Activated CD8-positive, alpha-beta memory T cell treated with anti-CD3 and anti-CD28 coated beads for 1 hour (primary cell): ENCODE results near the gene AKT1S1.

Experiments used
- DNase-seq, 2 donors: peaks; one replicate each; pipeline ENCODE4 v3.0.0-alpha.2; 2020; ENCODE audit warnings: low read depth in 1 of 2; ENCODE audit errors: extremely low read depth in 1 of 2

AKT1S1 gene

DNA sequence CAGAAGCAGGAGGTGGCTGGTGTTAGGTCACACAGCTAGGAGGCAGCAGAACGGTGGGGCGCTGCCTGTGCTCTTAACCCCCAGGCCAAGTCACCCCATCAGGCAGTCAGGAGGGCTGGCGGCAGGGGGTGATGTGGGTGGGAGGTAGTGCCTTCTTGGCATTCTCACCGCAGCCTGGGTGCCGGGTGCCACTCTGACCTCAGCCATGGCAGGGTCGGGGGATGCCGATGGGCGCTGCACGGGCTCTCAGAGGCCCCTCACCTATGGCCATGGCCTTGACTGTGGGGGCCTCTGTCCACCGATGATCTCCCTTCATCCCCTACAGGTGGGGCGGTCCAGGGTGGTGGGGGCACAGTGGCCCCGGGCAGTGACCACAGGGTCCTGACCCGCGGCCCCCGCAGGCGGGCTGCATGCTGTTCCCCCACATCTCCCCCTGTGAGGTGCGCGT lies 20.6 kb downstream of the AKT1S1 start:
- DNase-seq = no peak

DNA sequence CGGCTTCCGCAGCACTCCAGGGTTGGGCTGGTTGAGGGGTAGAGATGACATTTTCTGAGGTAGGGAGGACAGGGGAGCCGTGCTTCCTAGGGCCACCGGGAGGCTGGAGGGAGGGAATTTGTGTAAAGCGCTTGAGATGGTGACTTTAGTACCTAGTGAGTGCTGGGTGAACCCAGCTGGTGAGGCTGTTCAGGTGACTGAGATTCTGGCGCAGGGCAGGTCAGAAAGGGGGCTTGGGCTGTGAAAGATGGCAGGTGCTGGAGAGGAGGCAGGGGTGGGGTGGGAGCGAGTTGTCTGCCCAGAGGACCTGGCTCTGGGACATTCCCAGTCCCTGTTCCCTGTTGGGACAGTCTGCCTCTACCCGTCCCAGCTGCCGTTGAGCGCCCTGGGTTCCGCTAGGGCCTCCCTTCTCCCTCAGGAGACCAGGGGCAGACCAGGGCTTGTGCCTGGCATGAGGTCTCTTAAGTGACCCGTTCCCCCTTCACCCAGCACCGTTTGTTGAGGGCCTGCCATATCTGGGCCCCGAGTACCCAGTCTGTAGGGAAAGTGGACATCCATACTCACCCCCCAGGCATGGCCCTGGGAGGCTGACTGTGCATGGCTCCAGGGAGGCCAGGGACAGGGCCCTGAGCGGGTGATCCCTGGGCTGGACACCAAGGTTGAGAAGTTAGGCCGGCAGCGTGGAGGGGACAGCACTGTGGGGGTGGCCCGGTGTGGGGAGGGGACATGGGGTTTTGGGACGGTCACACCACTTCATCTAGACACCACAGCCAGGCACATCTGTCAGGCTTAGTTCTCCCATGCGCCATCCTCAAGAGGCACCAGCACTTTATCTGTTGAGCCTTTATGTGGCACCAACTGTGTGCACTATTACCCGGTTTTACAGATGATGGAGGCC lies 21.2 kb downstream of the AKT1S1 start:
- DNase-seq = no peak

- DNase-seq = no peak
Measured at GRCh38 chr19:49855277-49855675, 21.9 kb downstream of the AKT1S1 start.

DNA sequence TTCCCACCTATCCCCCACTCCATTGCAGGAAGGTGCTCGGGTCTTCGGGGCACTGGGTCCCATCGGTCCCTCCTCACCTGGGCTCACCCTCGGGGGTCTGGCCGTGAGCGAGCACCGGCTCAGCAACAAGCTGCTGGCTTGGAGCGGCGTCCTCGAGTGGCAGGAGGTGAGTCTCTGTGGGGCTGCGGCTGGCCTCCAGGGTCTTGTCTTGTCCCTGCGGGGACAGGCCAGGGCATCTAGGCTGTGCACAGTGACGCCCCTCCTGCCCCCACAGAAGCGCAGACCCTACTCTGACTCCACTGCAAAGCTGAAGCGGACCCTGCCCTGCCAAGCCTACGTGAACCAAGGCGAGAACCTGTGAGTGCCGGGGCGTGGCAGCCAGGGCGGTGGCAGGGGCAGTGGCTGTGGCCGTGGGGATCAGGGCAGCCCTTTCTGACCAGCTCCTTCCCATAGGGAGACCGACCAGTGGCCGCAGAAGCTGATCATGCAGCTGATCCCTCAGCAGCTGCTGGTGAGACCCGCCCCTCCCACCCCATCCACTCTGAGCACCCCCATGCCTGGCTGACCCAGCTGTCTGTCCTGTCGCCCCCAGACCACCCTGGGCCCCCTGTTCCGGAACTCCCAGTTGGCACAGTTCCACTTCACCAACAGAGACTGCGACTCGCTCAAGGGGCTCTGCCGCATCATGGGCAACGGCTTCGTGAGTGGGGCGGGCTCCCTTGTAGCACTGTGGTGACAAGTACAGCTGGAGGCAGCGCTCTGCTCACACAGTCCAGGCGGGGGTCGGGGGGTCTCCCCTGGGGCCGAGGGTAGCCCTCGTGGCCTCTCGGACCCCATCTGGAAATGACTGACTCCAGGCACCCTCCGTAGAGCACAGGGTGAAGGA lies 22.5 kb downstream of the AKT1S1 start:
- no peak for DNase-seq

DNA sequence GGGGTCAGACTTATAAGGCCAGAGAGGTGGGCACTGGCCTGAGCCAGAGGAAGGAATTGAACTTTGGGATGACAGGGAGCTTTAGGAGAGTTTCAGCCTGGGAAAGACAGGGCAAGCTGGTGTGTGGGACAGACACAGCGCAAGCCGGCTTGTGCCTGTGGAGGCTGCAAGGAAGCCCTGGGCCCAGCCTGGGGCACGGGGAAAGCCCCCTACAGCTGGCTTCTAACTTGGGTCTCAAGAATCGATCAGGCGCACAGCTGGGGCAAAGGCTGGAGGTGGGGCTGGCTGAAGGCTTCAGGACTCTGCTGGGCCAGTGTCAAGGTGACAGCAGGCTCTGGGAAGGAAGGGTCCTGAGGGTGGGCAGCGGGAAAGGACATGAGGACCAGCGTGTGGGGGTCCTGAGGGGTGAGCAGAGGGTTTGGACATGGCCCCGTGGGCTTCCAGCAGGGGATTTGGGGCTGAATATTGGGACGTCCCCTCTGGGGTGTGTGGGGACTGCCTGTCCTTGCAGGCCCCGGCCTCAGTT lies 23.2 kb downstream of the AKT1S1 start:
- DNase-seq = no peak

DNA sequence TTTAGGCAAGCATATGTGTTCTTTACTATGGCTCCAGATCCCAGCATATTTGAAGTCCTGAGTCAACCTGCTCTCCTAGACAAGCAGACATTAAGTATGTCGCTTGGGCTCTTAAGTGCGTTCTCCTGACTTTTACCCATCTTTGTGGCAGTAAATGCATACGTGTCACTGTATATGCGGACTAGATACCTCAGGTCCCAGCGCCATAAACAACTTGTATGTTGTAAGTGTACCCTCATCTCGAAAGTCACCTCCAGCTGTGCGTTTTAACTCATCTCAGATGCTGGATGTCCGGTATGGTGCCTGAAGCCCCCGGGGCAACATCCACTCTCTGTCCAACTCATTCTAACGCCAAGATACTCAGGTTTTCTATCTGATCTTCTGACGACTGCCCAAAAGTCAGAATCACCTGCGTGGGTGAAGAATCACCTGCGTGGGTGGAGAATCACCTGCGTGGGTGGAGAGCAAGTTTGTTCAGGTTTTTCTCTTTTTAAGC lies 24.5 kb downstream of the AKT1S1 start:
- DNase-seq = no peak

DNA sequence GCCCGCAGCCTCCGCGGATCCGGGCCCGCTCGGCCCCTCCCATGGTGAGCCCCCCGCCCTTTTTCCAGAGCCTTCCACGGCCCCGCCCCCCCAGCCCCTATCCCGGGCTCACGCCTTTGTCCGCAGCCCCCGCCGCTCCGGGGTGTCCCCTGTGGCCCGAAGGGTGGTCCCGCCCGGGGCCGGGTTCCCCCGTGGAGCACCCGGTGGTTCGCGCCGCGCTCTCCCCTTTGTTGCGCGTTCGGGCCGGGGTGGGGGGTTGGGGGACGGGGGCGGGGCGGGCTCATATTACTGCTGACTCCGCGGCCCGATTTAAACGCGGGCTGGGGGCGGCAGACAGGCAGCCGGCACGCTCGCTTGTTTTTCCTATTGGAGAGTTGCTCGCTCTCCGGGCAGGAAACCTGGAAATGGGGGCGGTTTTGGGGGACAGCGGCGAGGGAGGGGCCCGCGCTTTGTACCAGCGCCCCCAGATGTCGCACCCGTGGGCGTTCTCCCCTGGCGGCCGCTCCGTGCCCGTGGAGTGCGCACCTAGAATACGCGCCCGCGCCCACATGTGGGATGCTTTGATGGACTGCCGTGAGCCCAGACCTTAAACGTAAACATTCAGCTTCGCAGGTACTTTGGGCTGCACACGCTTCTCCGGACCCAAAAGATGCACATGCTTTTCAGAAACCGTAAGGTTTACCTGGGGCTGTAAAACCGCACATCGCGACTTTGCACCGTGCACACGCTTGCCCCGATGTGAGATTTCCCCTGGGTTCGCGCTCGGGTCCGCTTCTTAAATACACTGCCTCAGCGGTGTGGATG lies 25.5 kb downstream of the AKT1S1 start:
- DNase-seq = no peak

- DNase-seq = peak; percentile 58 to 82
Measured at GRCh38 chr19:49850487-49851342, 26.4 kb downstream of the AKT1S1 start, which contains the start of gene PTOV1. Gene PTOV1, plus strand, starts transcription at chr19:49851159.

DNA sequence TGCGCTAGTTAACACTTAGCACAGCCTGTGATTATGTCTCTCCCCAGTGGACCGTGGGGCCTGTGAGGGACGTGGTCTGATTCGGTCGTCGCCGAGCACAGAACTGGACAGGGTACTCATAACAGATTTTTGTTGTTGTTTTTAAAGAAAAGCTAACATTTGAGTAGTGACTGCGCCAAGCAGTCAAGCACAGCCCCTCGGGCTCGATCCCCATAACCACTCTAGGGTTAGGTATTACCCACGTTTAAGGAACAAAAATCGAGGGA lies 27.0 kb downstream of the AKT1S1 start:
- no peak for DNase-seq

DNA sequence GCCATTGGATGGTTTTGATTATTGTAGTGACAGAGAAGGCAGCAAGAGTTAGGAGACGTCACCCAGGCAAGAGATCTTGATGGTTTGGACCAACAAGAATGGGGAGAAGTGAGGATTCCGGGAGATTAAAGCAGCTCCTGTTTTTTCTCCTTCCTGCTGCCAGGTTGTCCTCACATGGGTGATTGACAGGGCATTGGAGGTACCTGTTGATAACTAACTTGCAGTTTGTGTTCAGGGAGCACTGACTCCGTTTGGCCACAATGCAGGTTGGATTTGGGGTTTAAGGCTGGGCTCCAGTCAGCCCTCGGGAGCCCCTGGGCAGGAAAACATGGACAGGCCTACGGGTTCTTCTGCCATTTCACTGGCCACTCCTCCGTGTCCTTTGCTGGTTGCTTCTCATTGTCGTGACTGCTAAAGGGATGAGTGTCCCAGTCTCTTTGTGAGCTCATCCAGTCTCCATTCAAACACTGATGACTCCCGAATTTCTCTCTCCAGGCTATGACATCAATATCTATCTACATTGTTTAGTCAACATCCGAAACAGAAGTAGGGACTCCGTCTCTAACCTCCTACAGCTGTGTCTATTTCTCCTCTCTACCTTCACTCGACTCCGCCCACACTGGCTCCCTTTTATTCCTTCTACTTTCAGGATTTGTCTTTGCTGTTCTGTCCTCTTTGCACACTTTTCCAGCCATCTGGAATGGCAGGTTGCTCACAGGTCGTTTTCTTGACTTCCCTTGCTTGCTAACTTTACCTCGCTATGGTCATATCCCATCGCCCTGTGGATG lies 27.5 kb downstream of the AKT1S1 start:
- no peak for DNase-seq

- no peak for DNase-seq
Measured at GRCh38 chr19:49848938-49849337, 28.2 kb downstream of the AKT1S1 start.

- DNase-seq = no peak
Measured at GRCh38 chr19:49847731-49848696, 29.1 kb downstream of the AKT1S1 start.

- DNase-seq = no peak
Measured at GRCh38 chr19:49846408-49846807, 30.7 kb downstream of the AKT1S1 start.

- no peak for DNase-seq
Measured at GRCh38 chr19:49845414-49845813, 31.7 kb downstream of the AKT1S1 start.

DNA sequence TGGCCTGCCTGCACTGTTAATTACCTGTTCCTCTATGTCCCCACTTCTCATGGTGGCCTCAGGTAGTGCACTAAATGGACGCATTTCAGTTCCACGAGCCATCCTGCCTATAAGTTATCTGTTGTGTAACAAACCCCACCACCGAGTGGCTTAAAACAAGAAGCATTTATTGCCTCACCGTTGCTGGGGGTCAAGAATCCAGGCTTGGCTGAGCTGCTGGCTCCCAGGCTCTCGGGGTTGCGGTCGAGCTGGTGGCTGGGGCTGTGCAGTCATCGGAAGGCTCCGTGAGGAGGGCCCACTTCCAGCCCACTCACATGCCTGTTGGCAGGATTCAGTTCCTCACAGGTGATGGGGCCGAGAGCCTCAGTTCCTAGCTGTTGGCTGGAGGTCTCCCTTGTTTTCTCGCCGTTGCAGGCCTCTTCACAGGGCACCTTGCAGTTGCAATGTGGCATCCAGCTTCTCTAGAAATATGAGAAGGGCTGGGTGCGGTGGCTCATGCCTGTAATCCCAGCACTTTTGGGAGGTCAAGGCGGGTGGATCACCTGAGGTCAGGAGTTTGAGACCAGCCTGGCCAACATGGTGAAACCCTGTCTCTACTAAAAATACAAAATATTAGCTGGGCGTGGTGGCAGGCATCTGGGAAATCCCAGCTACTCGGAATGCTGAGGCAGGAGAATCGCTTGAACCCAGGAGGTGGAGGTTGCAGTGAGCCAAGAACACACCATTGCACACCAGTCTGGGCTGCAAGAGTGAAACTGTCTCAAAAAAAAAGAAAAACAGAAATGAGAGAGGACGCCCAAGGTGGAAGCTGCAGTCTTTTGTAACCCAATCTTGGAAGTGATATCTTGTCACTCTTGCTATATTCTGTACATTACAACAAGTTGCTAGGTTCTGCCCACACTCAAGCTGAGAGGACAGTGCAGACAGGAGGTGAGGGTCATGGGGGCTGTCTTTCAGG lies 32.7 kb downstream of the AKT1S1 start:
- no peak for DNase-seq

DNA sequence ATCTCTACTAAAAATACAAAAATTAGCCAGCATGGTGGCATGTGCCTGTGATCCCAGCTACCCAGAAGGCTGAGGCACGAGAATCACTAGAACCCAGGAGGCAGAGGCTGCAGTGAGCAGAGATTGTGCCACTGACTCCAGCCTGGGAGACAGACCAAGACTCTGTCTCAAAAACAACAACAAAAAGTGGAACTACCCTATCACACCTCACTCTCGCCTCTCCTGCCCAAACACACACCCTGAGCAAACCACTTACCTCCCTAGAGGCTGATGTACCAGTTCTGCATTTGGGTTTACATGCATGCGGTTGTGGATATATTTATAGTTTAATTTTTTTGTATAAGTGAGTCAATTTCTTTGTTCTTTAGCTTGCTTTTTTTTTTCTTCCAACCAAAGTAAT lies 33.9 kb downstream of the AKT1S1 start:
- no peak for DNase-seq
